Measurements from ENCODE around the gene JARID2. TPM values are rescaled to one million over a fixed set of nuclear protein-coding genes. Genes with fewer than 3 reads are reported as not detected.

Gene JARID2
- total and polyA plus RNA-seq, 2 of the 4 experiments (the other 2 are of a cell fraction), result 9.6 to 12.9 TPM

- TF ChIP-seq SMC3 (IDR thresholded peaks at IDR 0.05; ENCODE audit: low read depth, low read length) (no peak), FOS (IDR thresholded peaks at IDR 0.05; ENCODE audit: low read depth, low read length) (no peak), POLR2A (IDR thresholded peaks at IDR 0.05; ENCODE audit: low read depth, low read length) (no peak), MXI1 (IDR thresholded peaks at IDR 0.05; ENCODE audit: borderline replicate concordance, low read depth, low read length) (no peak), CTCF (conservative IDR thresholded peaks at IDR 0.05; ENCODE audit: low read depth, low read length) (no peak), RAD21 (IDR thresholded peaks at IDR 0.05; ENCODE audit: low read length) (no peak), BHLHE40 (IDR thresholded peaks at IDR 0.05; ENCODE audit: low read depth, low read length) (no peak), ELK1 (IDR thresholded peaks at IDR 0.05; ENCODE audit: borderline replicate concordance, low read depth, low read length) (no peak), MAFK (IDR thresholded peaks at IDR 0.05; ENCODE audit: low read depth, low read length) (no peak), CHD1 (IDR thresholded peaks at IDR 0.05; ENCODE audit: low read depth, low read length) (no peak), USF2 (IDR thresholded peaks at IDR 0.05; ENCODE audit: low read depth, low read length) (no peak), MAZ (IDR thresholded peaks at IDR 0.05; ENCODE audit: borderline replicate concordance, low read depth, low read length) (no peak)
- no peak overlapping the region for H2BK20ac ChIP-seq (ENCODE audit: low read depth, low read length)
- H3K4ac ChIP-seq (ENCODE audit: low read depth, low read length), result no peak overlapping the region
- DNase-seq (no peak), ATAC-seq (ENCODE audit: low read depth) (no peak)
- H3K9me1 ChIP-seq (ENCODE audit: insufficient read depth, low read length), result peaks cover 6% of the 10 kb centered on the region
- H4K20me1 ChIP-seq (ENCODE audit: insufficient read depth, low read length), result peaks cover 65% of the 10 kb centered on the region
- H2AK5ac ChIP-seq (ENCODE audit: low read depth, low read length), result no peak overlapping the region
- dilution Hi-C loops (cut with HindIII; ENCODE audit: low sequenced_read_pairs, unreplicated experiment), result no loop called here
- H3K56ac ChIP-seq (ENCODE audit: extremely low read depth, insufficient read depth, low read length), result no peak overlapping the region
- no peak overlapping the region for H3K14ac ChIP-seq (replicated peaks; ENCODE audit: low read depth, low read length)
- no peaks in the 10 kb centered on the region for H3K27me3 ChIP-seq (ENCODE audit: control insufficient read depth, insufficient read depth, low read length)
- CTCF ChIA-PET, result interaction anchor here (1.1 kb wide), 1 partner anchor 10 kb away, joined by 3 read pairs; no protein-coding TSS in a partner anchor
- H3K4me3 ChIP-seq (ENCODE audit: insufficient read depth, low read depth, low read length), result no peak overlapping the region
- intact Hi-C loops (cut with micrococcal nuclease), result no loop called here
- no peak overlapping the region for H2BK120ac ChIP-seq (ENCODE audit: low read depth, low read length)
- no peak overlapping the region for H2AK9ac ChIP-seq (replicated peaks; ENCODE audit: low read depth, low read length, poor library complexity)
- in situ Hi-C loops (cut with MboI; ENCODE audit: low sequenced_read_pairs), result no loop called here
- H3K18ac ChIP-seq (ENCODE audit: low read depth, low read length), result no peak overlapping the region
- no peak overlapping the region for H4K91ac ChIP-seq (ENCODE audit: insufficient read depth, low read depth, low read length)
- H3K23ac ChIP-seq (ENCODE audit: low read depth, low read length), result no peak overlapping the region
- BruUV-seq (replicated peaks), result no TSS peak
- H3K4me2 ChIP-seq (ENCODE audit: low read depth, low read length), result no peak overlapping the region
- no peak overlapping the region for H2BK5ac ChIP-seq (ENCODE audit: low read depth, low read length, poor library complexity, severe bottlenecking)
- no peaks in the 10 kb centered on the region for H3K9me3 ChIP-seq (ENCODE audit: control insufficient read depth, insufficient read depth, low read length)
- no peak overlapping the region for H2BK15ac ChIP-seq (ENCODE audit: low read depth, low read length)
- H3K4me1 ChIP-seq (ENCODE audit: control insufficient read depth, insufficient read depth, low read length), result peaks cover 10% of the 10 kb centered on the region
- H3K36me3 ChIP-seq (ENCODE audit: control insufficient read depth, insufficient read depth, low read length), result peaks cover 2% of the 10 kb centered on the region; the same call in 1 of the 2 replicates
- POLR2A ChIA-PET (ENCODE audit: unreplicated experiment), result no interaction called here
- H3K79me1 ChIP-seq (ENCODE audit: low read depth in 1 of 2, low read length in 2 of 2), result peaks cover 12 to 65% of the 10 kb centered on the region in 2 experiments
- no peak overlapping the region for H3K27ac ChIP-seq (ENCODE audit: insufficient read depth, low read length)
- H4K5ac ChIP-seq (ENCODE audit: low read depth, low read length), result no peak overlapping the region
- WGBS, 2 experiments (ENCODE audit: extremely low coverage in 2 of 2, insufficient read length in 1 of 2), result no CpG with 5 or more reads among the region's 2 CpGs
- no peak overlapping the region for H4K8ac ChIP-seq (ENCODE audit: low read depth in 2 of 2, low read length in 2 of 2)
- H2AFZ ChIP-seq (replicated peaks; ENCODE audit: low read length, poor library complexity), result no peak overlapping the region
- no peak overlapping the region for H3K9ac ChIP-seq (ENCODE audit: low read depth, low read length)
Observed at GRCh38 chr6:15411766-15412165, 165.9 kb downstream of the JARID2 start.
